Measurements from ENCODE around the gene LAGE3. TPM values are rescaled to one million over a fixed set of nuclear protein-coding genes. Genes with fewer than 3 reads are reported as not detected.

The LAGE3 gene
- total and polyA plus RNA-seq, 2 experiments from 2014 or later, result 42.9 to 49.2 TPM

DNA sequence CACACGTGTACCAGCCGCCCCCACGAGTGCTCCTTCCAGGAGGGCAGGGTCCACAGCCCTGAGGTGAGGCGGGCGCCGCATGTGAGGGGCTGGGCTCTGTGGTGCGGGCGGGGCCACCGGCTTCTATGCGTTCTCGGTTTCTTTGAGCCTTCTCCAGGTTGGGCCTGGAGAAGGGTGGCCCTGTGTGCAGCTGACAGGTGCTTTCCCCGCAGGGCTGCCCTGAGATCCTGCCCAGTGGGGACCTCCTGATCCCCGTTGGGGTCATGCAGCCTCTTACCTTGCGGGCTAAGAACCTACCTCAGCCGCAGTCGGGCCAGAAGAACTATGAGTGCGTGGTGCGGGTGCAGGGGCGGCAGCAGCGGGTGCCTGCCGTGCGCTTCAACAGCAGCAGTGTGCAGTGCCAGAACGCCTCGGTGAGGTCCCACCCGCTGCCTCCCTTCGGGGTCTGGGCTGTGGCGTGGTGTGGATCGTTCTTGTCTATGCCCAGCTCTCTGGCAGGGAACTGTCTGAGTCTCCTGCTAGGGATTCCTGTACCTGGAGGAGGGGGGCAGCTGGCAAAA is 14.2 kb downstream of the LAGE3 start:
- no peak overlapping the region for H3K4me3 ChIP-seq
- 96 to 97% methylated on average over 8 to 10 of the region's 28 CpGs for WGBS, 2 experiments (ENCODE audit: low coverage in 1 of 2, low lambda C conversion rate in 2 of 2, missing lambda C conversion rate in 2 of 2)
- no peak overlapping the region for H2AFZ ChIP-seq
- H3K9me2 ChIP-seq (ENCODE audit: insufficient read depth), result no peaks in the 10 kb centered on the region
- H3K27ac ChIP-seq, result no peak overlapping the region
- H3K36me3 ChIP-seq (ENCODE audit: low read depth), result no peaks in the 10 kb centered on the region
- no peaks in the 10 kb centered on the region for H3K4me1 ChIP-seq (ENCODE audit: insufficient read depth)
- TF ChIP-seq EZH2 (IDR thresholded peaks at IDR 0.05; ENCODE audit: insufficient read depth, poor library complexity, severe bottlenecking) (no peak), EZH2phosphoT487 (IDR thresholded peaks at IDR 0.05; ENCODE audit: insufficient read depth, low read depth) (no peak)
- no peak overlapping the region for H3K4me2 ChIP-seq (ENCODE audit: unreplicated experiment)
- H3F3A ChIP-seq (ENCODE audit: insufficient read depth), result no peaks in the 10 kb centered on the region
- DNase-seq, result no peak
- in situ Hi-C loops (cut with MboI), result no loop called here
- H4K20me1 ChIP-seq (ENCODE audit: insufficient read depth), result no peaks in the 10 kb centered on the region
- no peak overlapping the region for H3K9ac ChIP-seq
- H3K27me3 ChIP-seq (replicated peaks; ENCODE audit: insufficient read depth), result no peaks in the 10 kb centered on the region
- peaks cover 42% of the 10 kb centered on the region for H3K79me2 ChIP-seq (ENCODE audit: insufficient read depth)
- no peaks in the 10 kb centered on the region for H3K9me3 ChIP-seq (ENCODE audit: low read depth)

DNA sequence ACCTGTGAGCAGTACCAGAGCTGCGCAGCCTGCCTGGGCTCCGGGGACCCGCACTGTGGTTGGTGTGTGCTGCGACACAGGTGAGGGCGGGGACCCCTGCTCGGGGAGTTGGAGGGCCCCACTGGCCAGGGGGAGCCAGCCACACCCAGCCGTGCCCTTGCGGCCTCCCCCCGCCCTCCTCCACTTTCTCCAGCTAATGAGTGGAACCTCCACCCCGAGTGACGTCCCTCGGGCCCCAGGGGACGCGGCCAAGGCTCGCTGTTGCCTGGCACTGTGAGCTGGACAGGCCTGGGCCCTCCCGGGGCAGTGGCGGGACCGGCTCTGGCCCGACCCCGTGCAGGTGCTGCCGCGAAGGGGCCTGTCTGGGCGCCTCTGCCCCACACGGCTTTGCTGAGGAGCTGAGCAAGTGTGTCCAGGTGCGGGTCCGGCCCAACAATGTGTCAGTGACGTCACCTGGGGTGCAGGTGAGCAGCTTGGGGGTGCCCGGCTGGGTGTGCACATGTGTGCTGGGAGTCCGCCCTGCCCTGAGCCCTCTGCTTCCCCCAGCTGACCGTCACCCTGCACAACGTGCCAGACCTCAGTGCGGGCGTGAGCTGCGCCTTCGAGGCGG is 15.4 kb downstream of the LAGE3 start:
- in situ Hi-C loops (cut with MboI), result no loop called here
- H3K4me3 ChIP-seq, result no peak overlapping the region
- no peaks in the 10 kb centered on the region for H3K4me1 ChIP-seq (ENCODE audit: insufficient read depth)
- 91 to 100% methylated on average over 3 to 6 of the region's 36 CpGs for whole genome bisulfite sequencing, 2 experiments (ENCODE audit: low coverage in 1 of 2, low lambda C conversion rate in 2 of 2, missing lambda C conversion rate in 2 of 2)
- H3K36me3 ChIP-seq (ENCODE audit: low read depth), result no peaks in the 10 kb centered on the region
- no peaks in the 10 kb centered on the region for H3F3A ChIP-seq (ENCODE audit: insufficient read depth)
- H2AFZ ChIP-seq, result no peak overlapping the region
- no peaks in the 10 kb centered on the region for H3K27me3 ChIP-seq (replicated peaks; ENCODE audit: insufficient read depth)
- no peak for TF ChIP-seq EZH2phosphoT487 (IDR thresholded peaks at IDR 0.05; ENCODE audit: insufficient read depth, low read depth)
- TF ChIP-seq EZH2 (IDR thresholded peaks at IDR 0.05; ENCODE audit: insufficient read depth, poor library complexity, severe bottlenecking), result no peak
- no peak overlapping the region for H3K27ac ChIP-seq
- no peak overlapping the region for H3K9ac ChIP-seq
- no peaks in the 10 kb centered on the region for H3K9me2 ChIP-seq (ENCODE audit: insufficient read depth)
- H3K79me2 ChIP-seq (ENCODE audit: insufficient read depth), result peaks cover 54% of the 10 kb centered on the region
- DNase-seq, result no peak
- no peak overlapping the region for H3K4me2 ChIP-seq (ENCODE audit: unreplicated experiment)
- no peaks in the 10 kb centered on the region for H3K9me3 ChIP-seq (ENCODE audit: low read depth)
- H4K20me1 ChIP-seq (ENCODE audit: insufficient read depth), result no peaks in the 10 kb centered on the region

DNA sequence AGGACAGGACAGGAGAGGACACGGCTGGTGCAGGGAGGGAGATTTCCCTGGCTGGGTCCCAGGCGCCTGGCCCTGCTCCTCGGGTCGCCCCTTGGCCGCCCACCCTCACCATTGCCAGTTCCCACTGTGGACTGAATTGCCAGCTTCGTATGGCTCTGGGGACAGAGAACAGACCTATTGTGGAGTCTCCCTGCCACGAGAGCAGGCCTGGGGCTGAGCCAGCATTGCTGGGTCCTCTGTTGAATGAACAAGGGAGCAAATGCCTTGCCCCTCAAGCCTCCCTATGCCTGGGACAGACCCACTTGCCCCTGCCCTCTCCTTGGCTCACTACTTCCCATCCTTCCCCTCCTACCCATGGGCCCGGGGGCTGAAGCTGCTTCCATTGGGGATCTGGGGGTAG is 16.7 kb downstream of the LAGE3 start:
- no peaks in the 10 kb centered on the region for H4K20me1 ChIP-seq (ENCODE audit: insufficient read depth)
- TF ChIP-seq EZH2 (IDR thresholded peaks at IDR 0.05; ENCODE audit: insufficient read depth, poor library complexity, severe bottlenecking) (no peak), EZH2phosphoT487 (IDR thresholded peaks at IDR 0.05; ENCODE audit: insufficient read depth, low read depth) (no peak)
- no peak overlapping the region for H3K4me3 ChIP-seq
- no peak for DNase-seq
- H2AFZ ChIP-seq, result no peak overlapping the region
- in situ Hi-C loops (cut with MboI), result no loop called here
- no peaks in the 10 kb centered on the region for H3F3A ChIP-seq (ENCODE audit: insufficient read depth)
- H3K9me3 ChIP-seq (ENCODE audit: low read depth), result no peaks in the 10 kb centered on the region
- WGBS, 2 experiments (ENCODE audit: low coverage in 1 of 2, low lambda C conversion rate in 2 of 2, missing lambda C conversion rate in 2 of 2), result 80 to 84% methylated on average over 4 to 8 of the region's 8 CpGs
- no peaks in the 10 kb centered on the region for H3K36me3 ChIP-seq (ENCODE audit: low read depth)
- H3K9ac ChIP-seq, result no peak overlapping the region
- H3K4me1 ChIP-seq (ENCODE audit: insufficient read depth), result no peaks in the 10 kb centered on the region
- no peak overlapping the region for H3K27ac ChIP-seq
- no peaks in the 10 kb centered on the region for H3K27me3 ChIP-seq (replicated peaks; ENCODE audit: insufficient read depth)
- no peak overlapping the region for H3K4me2 ChIP-seq (ENCODE audit: unreplicated experiment)
- H3K79me2 ChIP-seq (ENCODE audit: insufficient read depth), result peaks cover 59% of the 10 kb centered on the region
- no peaks in the 10 kb centered on the region for H3K9me2 ChIP-seq (ENCODE audit: insufficient read depth)

DNA sequence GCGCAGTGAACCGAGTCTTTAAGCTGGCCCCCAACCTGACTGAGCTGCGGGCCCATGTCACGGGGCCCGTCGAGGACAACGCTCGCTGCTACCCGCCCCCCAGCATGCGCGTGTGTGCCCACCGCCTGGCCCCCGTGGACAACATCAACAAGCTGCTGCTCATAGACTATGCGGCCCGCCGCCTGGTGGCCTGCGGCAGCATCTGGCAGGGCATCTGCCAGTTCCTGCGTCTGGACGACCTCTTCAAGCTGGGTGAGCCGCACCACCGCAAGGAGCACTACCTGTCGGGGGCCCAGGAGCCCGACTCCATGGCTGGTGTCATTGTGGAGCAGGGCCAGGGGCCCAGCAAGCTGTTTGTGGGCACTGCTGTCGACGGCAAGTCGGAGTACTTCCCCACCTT is 18.8 kb downstream of the LAGE3 start:
- H3K9ac ChIP-seq, result peak overlapping the region; percentile 90
- TF ChIP-seq EZH2phosphoT487 (IDR thresholded peaks at IDR 0.05; ENCODE audit: insufficient read depth, low read depth) (no peak), EZH2 (IDR thresholded peaks at IDR 0.05; ENCODE audit: insufficient read depth, poor library complexity, severe bottlenecking) (no peak)
- H3K4me2 ChIP-seq (ENCODE audit: unreplicated experiment), result peak overlapping the region; percentile 78
- H3K9me3 ChIP-seq (ENCODE audit: low read depth), result no peaks in the 10 kb centered on the region
- no peaks in the 10 kb centered on the region for H3K27me3 ChIP-seq (replicated peaks; ENCODE audit: insufficient read depth)
- no peaks in the 10 kb centered on the region for H3F3A ChIP-seq (ENCODE audit: insufficient read depth)
- H4K20me1 ChIP-seq (ENCODE audit: insufficient read depth), result no peaks in the 10 kb centered on the region
- H3K36me3 ChIP-seq (ENCODE audit: low read depth), result no peaks in the 10 kb centered on the region
- no peaks in the 10 kb centered on the region for H3K9me2 ChIP-seq (ENCODE audit: insufficient read depth)
- in situ Hi-C loops (cut with MboI), result no loop called here
- DNase-seq, result peak; percentile 27
- H2AFZ ChIP-seq, result no peak overlapping the region
- H3K27ac ChIP-seq, result no peak overlapping the region
- H3K4me3 ChIP-seq, result peak overlapping the region; percentile 90
- WGBS, 2 experiments (ENCODE audit: low coverage in 1 of 2, low lambda C conversion rate in 2 of 2, missing lambda C conversion rate in 2 of 2), result 76 to 90% methylated on average over 3 of the region's 26 CpGs
- H3K4me1 ChIP-seq (ENCODE audit: insufficient read depth), result no peaks in the 10 kb centered on the region
- H3K79me2 ChIP-seq (ENCODE audit: insufficient read depth), result peaks cover 59% of the 10 kb centered on the region

All from GM23248 (cell line).